Activated CD8-positive, alpha-beta T cell treated with anti-CD3 and anti-CD28 coated beads for 36 hours (primary cell): ENCODE data around the gene PTPN13. TPM values are rescaled to one million over a fixed set of nuclear protein-coding genes. Genes with fewer than 3 reads are reported as not detected.

ENCODE experiments used
- ATAC-seq: fragments of 200-7000 bp; cut with Tn5 transposase; one replicate; pipeline ENCODE4 v1.10.0; 2021; ENCODE audit warnings: mild to moderate bottlenecking, moderate library complexity
- CTCF ChIA-PET: fragments of 350-600 bp; sonication (Branson Sonifier 250); formaldehyde crosslinking; loops from one replicate; lab custom pipeline; 2021; ENCODE audit warnings: antibody characterized with exemption; lab: Charles Lee
- POLR2A ChIA-PET: fragments of 350-600 bp; sonication (Branson Sonifier 250); formaldehyde crosslinking; loops from one replicate; lab custom pipeline; 2021; ENCODE audit warnings: antibody characterized with exemption; lab: Charles Lee
- DNase-seq: peaks from one replicate; pipeline ENCODE4 v3.0.0-alpha.2; 2020
- H3K27ac Mint-ChIP-seq: one replicate; pipeline ENCODE4 v1.8.0; 2021; ENCODE audit warnings: mild to moderate bottlenecking, mixed read lengths
- H3K27me3 Mint-ChIP-seq: one replicate; pipeline ENCODE4 v1.8.0; 2021; ENCODE audit warnings: mixed read lengths
- H3K36me3 Mint-ChIP-seq: one replicate; pipeline ENCODE4 v1.8.0; 2021; ENCODE audit warnings: low read depth, mixed read lengths
- H3K4me1 Mint-ChIP-seq: one replicate; pipeline ENCODE4 v1.8.0; 2021; ENCODE audit warnings: low read depth, mixed read lengths
- H3K4me3 Mint-ChIP-seq: one replicate; pipeline ENCODE4 v1.8.0; 2021; ENCODE audit warnings: mild to moderate bottlenecking, moderate library complexity, mixed read lengths
- H3K9me3 Mint-ChIP-seq: one replicate; pipeline ENCODE4 v1.8.0; 2021; ENCODE audit warnings: mixed read lengths
- intact Hi-C: fragments of 100-400 bp; cut with micrococcal nuclease; formaldehyde crosslinking; loops from one replicate; pipeline ENCODE4 v1.10.0; 2022
- total RNA-seq, 2 experiments: library from RNA; stranded (reverse); gene quantifications; one replicate each; pipeline ENCODE4 v1.2.3, GENCODE V29; 2021
- TF ChIP-seq, protein P1 (sequence below): fragments of 200-600 bp; IDR thresholded peaks from one replicate; pipeline ENCODE4 v1.8.0; 2022; ENCODE audit warnings: antibody characterized with exemption, mild to moderate bottlenecking

PTPN13 gene
- total RNA-seq, 2 experiments from 2014 or later = 0.27 to 0.38 TPM

DNA sequence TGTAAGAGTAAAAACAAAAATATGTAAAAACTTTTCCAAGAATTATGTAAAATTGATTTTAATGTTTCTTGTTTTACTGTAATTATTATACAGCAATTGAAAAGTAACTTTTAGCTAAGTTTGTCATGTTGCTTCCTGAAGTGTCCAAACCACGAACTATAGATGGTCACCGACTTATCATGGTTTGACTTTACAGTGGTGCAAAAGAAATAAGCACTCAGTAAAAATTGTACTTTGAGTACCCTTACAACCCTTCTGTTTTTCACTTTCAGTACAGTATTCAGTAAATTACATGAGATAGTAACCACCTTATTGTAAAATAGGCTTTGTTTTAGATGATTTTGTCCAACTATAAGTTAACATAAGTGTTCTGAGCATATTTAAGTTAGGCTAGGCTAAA lies 161.3 kb downstream of the PTPN13 start:
- TF ChIP-seq, protein P1, sequence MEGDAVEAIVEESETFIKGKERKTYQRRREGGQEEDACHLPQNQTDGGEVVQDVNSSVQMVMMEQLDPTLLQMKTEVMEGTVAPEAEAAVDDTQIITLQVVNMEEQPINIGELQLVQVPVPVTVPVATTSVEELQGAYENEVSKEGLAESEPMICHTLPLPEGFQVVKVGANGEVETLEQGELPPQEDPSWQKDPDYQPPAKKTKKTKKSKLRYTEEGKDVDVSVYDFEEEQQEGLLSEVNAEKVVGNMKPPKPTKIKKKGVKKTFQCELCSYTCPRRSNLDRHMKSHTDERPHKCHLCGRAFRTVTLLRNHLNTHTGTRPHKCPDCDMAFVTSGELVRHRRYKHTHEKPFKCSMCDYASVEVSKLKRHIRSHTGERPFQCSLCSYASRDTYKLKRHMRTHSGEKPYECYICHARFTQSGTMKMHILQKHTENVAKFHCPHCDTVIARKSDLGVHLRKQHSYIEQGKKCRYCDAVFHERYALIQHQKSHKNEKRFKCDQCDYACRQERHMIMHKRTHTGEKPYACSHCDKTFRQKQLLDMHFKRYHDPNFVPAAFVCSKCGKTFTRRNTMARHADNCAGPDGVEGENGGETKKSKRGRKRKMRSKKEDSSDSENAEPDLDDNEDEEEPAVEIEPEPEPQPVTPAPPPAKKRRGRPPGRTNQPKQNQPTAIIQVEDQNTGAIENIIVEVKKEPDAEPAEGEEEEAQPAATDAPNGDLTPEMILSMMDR = no peak
- Mint-ChIP-seq H3K4me1 (no peaks in the 10 kb centered on the region), H3K4me3 (no peak overlapping the region), H3K27ac (no peak overlapping the region), H3K36me3 (no peaks in the 10 kb centered on the region), H3K9me3 (no peaks in the 10 kb centered on the region), H3K27me3 (peaks cover 1% of the 10 kb centered on the region)
- ATAC-seq (no peak), DNase-seq (no peak)
- ChIA-PET CTCF (no interaction called here), POLR2A (no interaction called here)
- intact Hi-C loops = no loop called here

DNA sequence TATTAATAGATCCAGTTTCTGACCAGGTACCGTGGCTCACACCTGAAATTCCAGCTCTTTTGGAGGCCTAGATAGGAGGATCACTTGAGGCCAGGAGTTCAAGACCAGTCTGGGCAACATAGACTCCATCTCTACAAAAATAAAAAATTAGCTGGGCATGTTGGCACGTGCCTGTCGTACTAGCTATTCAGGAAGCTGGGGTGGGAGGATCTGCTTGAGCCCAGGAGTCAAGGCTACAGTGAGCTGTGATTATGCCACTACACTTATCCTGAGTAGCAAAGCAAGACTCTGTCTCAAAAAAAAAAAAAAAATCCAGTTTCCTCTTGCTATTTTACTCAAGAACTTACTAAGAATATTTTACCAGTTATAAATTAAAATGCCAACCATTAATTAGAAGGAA lies 163.4 kb downstream of the PTPN13 start:
- Mint-ChIP-seq H3K36me3 (no peaks in the 10 kb centered on the region), H3K4me1 (no peaks in the 10 kb centered on the region), H3K9me3 (no peaks in the 10 kb centered on the region), H3K27me3 (peaks cover 1% of the 10 kb centered on the region), H3K27ac (no peak overlapping the region), H3K4me3 (no peak overlapping the region)
- TF ChIP-seq, protein P1 = no peak
- ChIA-PET POLR2A (no interaction called here), CTCF (no interaction called here)
- DNase-seq (no peak), ATAC-seq (no peak)
- intact Hi-C loops = no loop called here

DNA sequence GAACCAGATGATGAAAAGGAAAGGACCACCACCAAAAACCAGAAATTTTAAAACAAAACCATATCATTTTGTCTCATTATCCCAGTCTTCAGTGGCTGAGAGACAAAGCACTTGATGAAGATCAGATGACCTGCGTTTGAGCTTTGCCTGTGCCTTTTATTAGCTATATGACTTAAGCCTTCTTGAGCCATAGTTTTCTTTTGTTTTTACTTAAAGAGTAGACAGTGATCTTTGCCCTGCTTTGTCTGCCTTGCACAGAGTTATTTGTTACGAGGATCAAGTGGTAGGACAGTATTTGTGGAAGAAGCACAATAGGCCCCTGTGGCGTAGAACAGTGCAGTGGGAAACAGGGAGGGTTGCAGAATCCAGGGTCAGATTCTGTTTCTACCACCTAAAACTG lies 165.2 kb downstream of the PTPN13 start:
- ATAC-seq (no peak), DNase-seq (no peak)
- intact Hi-C loops = no loop called here
- Mint-ChIP-seq H3K27me3 (no peaks in the 10 kb centered on the region), H3K4me3 (no peak overlapping the region), H3K27ac (no peak overlapping the region), H3K36me3 (no peaks in the 10 kb centered on the region), H3K4me1 (no peaks in the 10 kb centered on the region), H3K9me3 (no peaks in the 10 kb centered on the region)
- TF ChIP-seq, protein P1 = no peak
- CTCF ChIA-PET = no interaction called here
- POLR2A ChIA-PET = no interaction called here

DNA sequence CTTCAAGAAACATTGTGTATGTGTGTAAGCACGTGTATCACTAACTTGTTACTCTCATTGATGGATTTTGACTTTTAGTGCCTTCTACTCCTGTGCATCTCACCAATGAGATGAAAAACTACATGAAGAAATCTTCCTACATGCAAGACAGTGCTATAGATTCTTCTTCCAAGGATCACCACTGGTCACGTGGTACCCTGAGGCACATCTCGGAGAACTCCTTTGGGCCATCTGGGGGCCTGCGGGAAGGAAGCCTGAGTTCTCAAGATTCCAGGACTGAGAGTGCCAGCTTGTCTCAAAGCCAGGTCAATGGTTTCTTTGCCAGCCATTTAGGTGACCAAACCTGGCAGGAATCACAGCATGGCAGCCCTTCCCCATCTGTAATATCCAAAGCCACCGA lies 168.5 kb downstream of the PTPN13 start:
- Mint-ChIP-seq H3K4me3 (no peak overlapping the region), H3K36me3 (no peaks in the 10 kb centered on the region), H3K4me1 (no peaks in the 10 kb centered on the region), H3K27me3 (no peaks in the 10 kb centered on the region), H3K9me3 (no peaks in the 10 kb centered on the region), H3K27ac (no peak overlapping the region)
- TF ChIP-seq, protein P1 = no peak
- POLR2A ChIA-PET = no interaction called here
- CTCF ChIA-PET = no interaction called here
- intact Hi-C loops = no loop called here
- DNase-seq = no peak
- ATAC-seq = no peak

DNA sequence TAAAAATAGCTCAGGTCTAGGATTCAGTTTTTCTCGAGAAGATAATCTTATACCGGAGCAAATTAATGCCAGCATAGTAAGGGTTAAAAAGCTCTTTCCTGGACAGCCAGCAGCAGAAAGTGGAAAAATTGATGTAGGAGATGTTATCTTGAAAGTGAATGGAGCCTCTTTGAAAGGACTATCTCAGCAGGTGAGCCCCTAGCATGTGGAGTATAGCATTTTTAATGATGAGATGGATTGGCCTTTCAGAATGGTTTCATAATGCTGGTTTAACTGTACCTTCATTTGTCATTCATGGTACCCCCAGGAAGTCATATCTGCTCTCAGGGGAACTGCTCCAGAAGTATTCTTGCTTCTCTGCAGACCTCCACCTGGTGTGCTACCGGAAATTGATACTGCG lies 175.7 kb downstream of the PTPN13 start:
- Mint-ChIP-seq H3K36me3 (no peaks in the 10 kb centered on the region), H3K9me3 (no peaks in the 10 kb centered on the region), H3K4me1 (no peaks in the 10 kb centered on the region), H3K4me3 (no peak overlapping the region), H3K27ac (no peak overlapping the region), H3K27me3 (no peaks in the 10 kb centered on the region)
- TF ChIP-seq, protein P1 = no peak
- DNase-seq (no peak), ATAC-seq (no peak)
- POLR2A ChIA-PET = no interaction called here
- intact Hi-C loops = no loop called here
- CTCF ChIA-PET = no interaction called here
